SK-N-SH treated with all-trans-retinoic acid at 6 μM for 48 hours (cell line): Measurements from ENCODE around the gene BICDL1.

Experiments used
- CSRNP3 ChIP-seq: fragments of 250-450 bp; sonication (Bioruptor Pico); IDR thresholded peaks from 2 replicates; pipeline ENCODE4 v1.5.1; 2021; ENCODE audit warnings: mild to moderate bottlenecking, moderate library complexity
- ESRRG ChIP-seq: fragments of 250-450 bp; sonication (Bioruptor Pico); IDR thresholded peaks from 2 replicates; pipeline ENCODE4 v1.6.1; 2021; ENCODE audit warnings: mild to moderate bottlenecking
- GLIS3 ChIP-seq: fragments of 250-450 bp; sonication (Bioruptor Pico); IDR thresholded peaks from 2 replicates; pipeline ENCODE4 v1.5.0; 2020; ENCODE audit warnings: mild to moderate bottlenecking, moderate library complexity
- RARB ChIP-seq: fragments of 250-450 bp; sonication (Bioruptor Pico); IDR thresholded peaks from 2 replicates; pipeline ENCODE4 v1.8.0; 2021; ENCODE audit warnings: mild to moderate bottlenecking, moderate library complexity
- TCF4 ChIP-seq: fragments of 250-450 bp; sonication (Bioruptor Pico); IDR thresholded peaks from 2 replicates; pipeline ENCODE4 v1.8.0; 2021; ENCODE audit warnings: mild to moderate bottlenecking, moderate library complexity, borderline replicate concordance
- ZFP3 ChIP-seq: fragments of 250-450 bp; sonication (Bioruptor Pico); IDR thresholded peaks from 2 replicates; pipeline ENCODE4 v1.5.0; 2020; ENCODE audit warnings: mild to moderate bottlenecking, moderate library complexity
- ZFP30 ChIP-seq: fragments of 450-650 bp; formaldehyde crosslinking; IDR thresholded peaks from 2 replicates; pipeline ENCODE4 v1.5.0; 2022; ENCODE audit warnings: mild to moderate bottlenecking, moderate library complexity
- ZNF565 ChIP-seq: fragments of 450-650 bp; formaldehyde crosslinking; conservative IDR thresholded peaks from 2 replicates; pipeline ENCODE4 v1.5.0; 2020; ENCODE audit warnings: low read depth, mild to moderate bottlenecking, moderate library complexity
- ZNF8 ChIP-seq: fragments of 450-650 bp; formaldehyde crosslinking; IDR thresholded peaks from 2 replicates; pipeline ENCODE4 v1.5.0; 2020; ENCODE audit warnings: mild to moderate bottlenecking, moderate library complexity
- TF ChIP-seq, protein P1 (sequence below): fragments of 250-450 bp; sonication (Bioruptor Pico); IDR thresholded peaks from 2 replicates; pipeline ENCODE4 v1.8.0; 2020; ENCODE audit warnings: mild to moderate bottlenecking, moderate library complexity, borderline replicate concordance

DNA sequence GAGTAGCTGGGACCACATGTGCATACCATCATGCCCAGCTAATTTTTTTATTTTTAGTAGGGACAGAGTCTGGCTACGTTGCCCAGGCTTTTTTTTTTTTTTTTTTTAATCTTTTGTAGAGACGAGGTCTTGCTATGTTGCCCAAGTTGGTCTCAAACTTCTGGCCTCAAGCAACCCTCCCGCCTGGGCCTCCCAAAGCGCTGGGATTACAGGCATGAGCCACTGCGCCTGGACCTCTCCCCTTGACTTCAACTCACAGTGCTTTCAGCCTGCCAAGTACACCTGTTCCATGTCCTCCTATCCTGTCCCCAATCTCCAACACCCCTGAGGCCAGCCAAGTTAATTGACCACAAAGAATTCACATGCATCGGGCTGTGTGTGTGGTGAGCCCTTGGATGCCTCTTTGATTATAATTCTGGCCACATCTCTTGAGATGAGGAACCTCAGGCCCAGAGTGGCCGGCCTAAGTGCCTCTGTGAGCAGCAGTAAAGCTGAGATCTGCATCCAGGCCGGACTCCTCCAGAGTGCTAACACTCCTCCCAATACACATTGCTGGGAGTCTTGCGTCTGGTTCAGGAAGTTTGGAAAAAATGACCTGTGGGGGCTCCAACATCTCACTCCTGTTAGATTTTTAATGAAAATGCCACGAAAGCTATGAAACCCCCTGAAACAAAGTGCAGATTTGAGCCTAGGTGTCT lies 120.7 kb downstream of the BICDL1 start:
- TF ChIP-seq ZNF565 (CRISPR knock-in tag) (no peak), ZFP30 (CRISPR knock-in tag) (no peak), ZNF8 (no peak), RARB (CRISPR knock-in tag) (no peak), ESRRG (no peak), CSRNP3 (CRISPR knock-in tag) (no peak), TCF4 (CRISPR knock-in tag) (no peak), ZFP3 (CRISPR knock-in tag) (no peak), GLIS3 (CRISPR knock-in tag) (no peak)
- TF ChIP-seq, protein P1, sequence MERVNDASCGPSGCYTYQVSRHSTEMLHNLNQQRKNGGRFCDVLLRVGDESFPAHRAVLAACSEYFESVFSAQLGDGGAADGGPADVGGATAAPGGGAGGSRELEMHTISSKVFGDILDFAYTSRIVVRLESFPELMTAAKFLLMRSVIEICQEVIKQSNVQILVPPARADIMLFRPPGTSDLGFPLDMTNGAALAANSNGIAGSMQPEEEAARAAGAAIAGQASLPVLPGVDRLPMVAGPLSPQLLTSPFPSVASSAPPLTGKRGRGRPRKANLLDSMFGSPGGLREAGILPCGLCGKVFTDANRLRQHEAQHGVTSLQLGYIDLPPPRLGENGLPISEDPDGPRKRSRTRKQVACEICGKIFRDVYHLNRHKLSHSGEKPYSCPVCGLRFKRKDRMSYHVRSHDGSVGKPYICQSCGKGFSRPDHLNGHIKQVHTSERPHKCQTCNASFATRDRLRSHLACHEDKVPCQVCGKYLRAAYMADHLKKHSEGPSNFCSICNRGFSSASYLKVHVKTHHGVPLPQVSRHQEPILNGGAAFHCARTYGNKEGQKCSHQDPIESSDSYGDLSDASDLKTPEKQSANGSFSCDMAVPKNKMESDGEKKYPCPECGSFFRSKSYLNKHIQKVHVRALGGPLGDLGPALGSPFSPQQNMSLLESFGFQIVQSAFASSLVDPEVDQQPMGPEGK (CRISPR knock-in tag): no peak
